A549 (cell line): ENCODE data around the gene NCAPD3. TPM values are rescaled to one million over a fixed set of nuclear protein-coding genes. Genes with fewer than 3 reads are reported as not detected.

Experiments used
- ATAC-seq, 2 experiments: fragments of 200-7000 bp in 1 of 2; fragments of >200 bp in 1 of 2; cut with Nextera tagmentation in 1 of 2; cut with Tn5 transposase in 1 of 2; 3 replicates each; pipeline versions ENCODE4 v1.8.0 to v1.9.1; 2018 to 2020; ENCODE audit warnings: mild to moderate bottlenecking in 1 of 2, moderate library complexity in 1 of 2
- CTCF ChIA-PET: fragments of 300-600 bp; sonication (Branson Sonifier 250); formaldehyde crosslinking; extraction: SDS; loops from one replicate; lab custom pipeline; 2021; ENCODE audit warnings: antibody characterized with exemption, inconsistent platforms; lab: Yijun Ruan, JAX
- POLR2A ChIA-PET: fragments of 350-600 bp; formaldehyde crosslinking; extraction: SDS; loops from one replicate; lab custom pipeline; 2021; ENCODE audit warnings: antibody characterized with exemption, inconsistent platforms; lab: Yijun Ruan, JAX
- DNase-seq, 2 experiments: peaks; one replicate each; pipeline versions ENCODE4 v3.0.0 to v3.0.0-alpha.2; 2011 to 2016; ENCODE audit warnings: low read depth in 1 of 2, low spot score in 1 of 2
- FAIRE-seq: peaks from 2 replicates; lab custom pipeline; 2011; peaks lifted over from hg19 to GRCh38; lab: Jason Lieb, UNC
- H3K27ac ChIP-seq, 2 experiments: fragments of >200 bp; sonication (Bioruptor Twin); formaldehyde crosslinking; 3 replicates each; pipeline ENCODE4 v1.5.1; 2016 to 2017
- H3K4me1 ChIP-seq: fragments of >200 bp; sonication (Bioruptor Twin); formaldehyde crosslinking; 3 replicates; pipeline ENCODE4 v1.6.1; 2016
- H3K4me2 ChIP-seq: fragments of >200 bp; sonication (Bioruptor Twin); formaldehyde crosslinking; 3 replicates; pipeline ENCODE4 v1.6.1; 2016
- H3K4me3 ChIP-seq: fragments of >200 bp; sonication (Bioruptor Twin); formaldehyde crosslinking; 3 replicates; pipeline ENCODE4 v1.5.1; 2016
- H3K9me3 ChIP-seq: fragments of >200 bp; sonication (Bioruptor Twin); formaldehyde crosslinking; 3 replicates; pipeline ENCODE4 v1.6.1; 2016
- ATOH8 ChIP-seq: fragments of 250-450 bp; sonication (Bioruptor Pico); IDR thresholded peaks from 2 replicates; pipeline ENCODE4 v1.5.0; 2020; ENCODE audit warnings: low read depth, mild to moderate bottlenecking, moderate library complexity
- BCL3 ChIP-seq: fragments of >200 bp; sonication (Bioruptor Twin); formaldehyde crosslinking; IDR thresholded peaks from 3 replicates; pipeline ENCODE4 v1.6.1; 2016
- BHLHE40 ChIP-seq: IDR thresholded peaks from 2 replicates; pipeline ENCODE4 v1.6.1; 2012; ENCODE audit warnings: low read depth, low read length, inconsistent platforms
- CBX8 ChIP-seq: fragments of 200-600 bp; sonication (generic); IDR thresholded peaks from 2 replicates; pipeline ENCODE4 v1.6.1; 2016
- CTCF ChIP-seq: fragments of >200 bp; sonication (Bioruptor Twin); formaldehyde crosslinking; IDR thresholded peaks from 3 replicates; pipeline ENCODE4 v1.5.1; 2016
- ELK1 ChIP-seq: fragments of 150-350 bp; IDR thresholded peaks from 2 replicates; pipeline ENCODE4 v1.6.1; 2014; ENCODE audit warnings: low read depth, mild to moderate bottlenecking, low read length
- ESRRA ChIP-seq: fragments of 150-350 bp; IDR thresholded peaks from 2 replicates; pipeline ENCODE4 v1.6.1; 2014; ENCODE audit warnings: mild to moderate bottlenecking, low read length, borderline replicate concordance
- FOSL2 ChIP-seq, 2 experiments: fragments of 450-650 bp in 1 of 2; fragments of >200 bp in 1 of 2; sonication (Bioruptor Twin) in 1 of 2; formaldehyde crosslinking; IDR thresholded peaks; 2 replicates each; pipeline versions ENCODE4 v1.5.0 to v1.6.1; 2016 to 2020; ENCODE audit warnings: mild to moderate bottlenecking in 1 of 2, moderate library complexity in 1 of 2
- FOXS1 ChIP-seq: fragments of 250-450 bp; sonication (Bioruptor Pico); IDR thresholded peaks from 2 replicates; pipeline ENCODE4 v1.5.0; 2020; ENCODE audit warnings: mild to moderate bottlenecking, moderate library complexity
- GATA3 ChIP-seq: IDR thresholded peaks from 2 replicates; pipeline ENCODE4 v1.6.1; 2012; ENCODE audit warnings: borderline replicate concordance
- HDAC2 ChIP-seq: fragments of 200-600 bp; sonication (generic); IDR thresholded peaks from 2 replicates; pipeline ENCODE4 v1.6.1; 2016
- HES2 ChIP-seq: fragments of >200 bp; sonication (Bioruptor Twin); formaldehyde crosslinking; IDR thresholded peaks from 2 replicates; pipeline ENCODE4 v1.6.1; 2016
- HEYL ChIP-seq: fragments of 250-450 bp; sonication (Bioruptor Pico); IDR thresholded peaks from 2 replicates; pipeline ENCODE4 v1.8.0; 2021; ENCODE audit warnings: mild to moderate bottlenecking, moderate library complexity
- HOXA7 ChIP-seq: fragments of 250-450 bp; sonication (Bioruptor Pico); IDR thresholded peaks from 2 replicates; pipeline ENCODE4 v1.5.0; 2020; ENCODE audit warnings: mild to moderate bottlenecking, moderate library complexity
- HOXB5 ChIP-seq: fragments of 250-450 bp; sonication (Bioruptor Pico); IDR thresholded peaks from 2 replicates; pipeline ENCODE4 v1.5.0; 2020; ENCODE audit warnings: mild to moderate bottlenecking, moderate library complexity
- JUN ChIP-seq, 2 experiments: fragments of >200 bp; sonication (Bioruptor Twin); formaldehyde crosslinking; IDR thresholded peaks; 2 replicates in 1 of 2; 3 replicates in 1 of 2; pipeline ENCODE4 v1.6.1; 2016 to 2017
- MYC ChIP-seq: IDR thresholded peaks from 2 replicates; pipeline ENCODE4 v1.6.1; 2012; ENCODE audit warnings: mild to moderate bottlenecking, inconsistent platforms, low read length, improper control_type of control experiment, borderline replicate concordance
- RAD21 ChIP-seq, 2 experiments: fragments of >200 bp in 1 of 2; sonication (Bioruptor Twin) in 1 of 2; formaldehyde crosslinking in 1 of 2; IDR thresholded peaks in 1 of 2; conservative IDR thresholded peaks in 1 of 2; 2 replicates in 1 of 2; 3 replicates in 1 of 2; pipeline ENCODE4 v1.6.1; 2012 to 2018; ENCODE audit warnings: inconsistent platforms in 1 of 2
- RCOR1 ChIP-seq: fragments of 150-350 bp; IDR thresholded peaks from 2 replicates; pipeline ENCODE4 v1.6.1; 2014; ENCODE audit warnings: antibody characterized with exemption, low read length, low read depth
- RNF2 ChIP-seq: fragments of 200-600 bp; sonication (generic); IDR thresholded peaks from 2 replicates; pipeline ENCODE4 v1.6.1; 2016; ENCODE audit warnings: low read depth, mild to moderate bottlenecking, antibody characterized with exemption, moderate library complexity, borderline replicate concordance
- TP53 ChIP-seq: fragments of 250-450 bp; sonication (Bioruptor Pico); IDR thresholded peaks from 2 replicates; pipeline ENCODE4 v1.5.0; 2021; ENCODE audit warnings: mild to moderate bottlenecking, moderate library complexity
- USF2 ChIP-seq: fragments of 450-650 bp; IDR thresholded peaks from 2 replicates; pipeline ENCODE4 v1.6.1; 2014; ENCODE audit warnings: antibody characterized with exemption
- ZFP36 ChIP-seq: fragments of 450-650 bp; IDR thresholded peaks from 2 replicates; pipeline ENCODE4 v1.6.1; 2014; ENCODE audit warnings: borderline replicate concordance; ENCODE audit not compliant: partially characterized antibody
- ZNF302 ChIP-seq: fragments of 250-450 bp; sonication (Bioruptor Pico); IDR thresholded peaks from 2 replicates; pipeline ENCODE4 v1.9.0; 2021; ENCODE audit warnings: inconsistent platforms, mild to moderate bottlenecking, moderate library complexity
- ZSCAN20 ChIP-seq: fragments of 250-450 bp; sonication (Bioruptor Pico); IDR thresholded peaks from 2 replicates; pipeline ENCODE4 v1.8.0; 2022; ENCODE audit warnings: mild to moderate bottlenecking, moderate library complexity
- WGBS: methylation state at CpG from one replicate; pipeline ENCODE4 v1.1.6; 2017; ENCODE audit errors: missing lambda C conversion rate; 5-methylcytosine and 5-hydroxymethylcytosine counted together
- polyA plus RNA-seq, 4 experiments: library from polyadenylated mRNA; depleted of rRNA in 3 of 4; stranded (reverse); fragments of >200 nt; fragmentation: RNase III in 1 of 4; extraction: RNeasy Plus Mini Kit Qiagen cat#74134 plus additional on column Dnase treatment in 1 of 4; gene quantifications; 2 replicates in 3 of 4; 3 replicates in 1 of 4; pipeline ENCODE4 v1.2.3, GENCODE V29; 2011 to 2017

The NCAPD3 gene
- polyA plus RNA-seq, 2 of the 4 experiments (the other 2 are of a cell fraction): 26.6 to 36.0 TPM

- FAIRE-seq (no peak), DNase-seq (no peak), ATAC-seq (no peak)
- Histone ChIP-seq H3K27ac (no peak overlapping the region), H3K4me3 (no peak overlapping the region), H3K4me1 (no peaks in the 10 kb centered on the region), H3K4me2 (no peak overlapping the region), H3K9me3 (no peaks in the 10 kb centered on the region)
- POLR2A ChIA-PET: no interaction called here
- TF ChIP-seq ZNF302 (CRISPR knock-in tag): no peak
- TF ChIP-seq ELK1: no peak
- TF ChIP-seq ZFP36: no peak
- no peak for TF ChIP-seq JUN (IDR thresholded peaks at IDR 0.05)
- TF ChIP-seq ZSCAN20 (CRISPR knock-in tag): no peak
- TF ChIP-seq HOXA7 (CRISPR knock-in tag): no peak
- no peak for TF ChIP-seq RAD21 (conservative IDR thresholded peaks at IDR 0.05 in 1 of 2, IDR thresholded peaks at IDR 0.05 in 1 of 2)
- TF ChIP-seq HEYL (CRISPR knock-in tag): no peak
- no peak for TF ChIP-seq USF2
- TF ChIP-seq HES2: no peak
- TF ChIP-seq GATA3: no peak
- no peak for TF ChIP-seq CBX8
- no peak for TF ChIP-seq FOXS1 (CRISPR knock-in tag)
- no peak for TF ChIP-seq MYC
- TF ChIP-seq ESRRA: no peak
- TF ChIP-seq ATOH8: no peak
- WGBS: 65% methylated on average over 5 of the region's 5 CpGs
- CTCF ChIA-PET: no interaction called here
These were observed 43.7 kb upstream of the NCAPD3 start for GRCh38 chr11:134267461-134267860.

- WGBS: 68% methylated on average over 3 of the region's 3 CpGs
- ChIA-PET CTCF (no interaction called here), POLR2A (no interaction called here)
- no peaks in the 10 kb centered on the region for H3K9me3 ChIP-seq
- no peak overlapping the region for H3K27ac ChIP-seq
- DNase-seq (no peak), ATAC-seq (no peak)
- no peak for TF ChIP-seq JUN (IDR thresholded peaks at IDR 0.05)
- TF ChIP-seq FOSL2 (IDR thresholded peaks at IDR 0.05): no peak
- no peak for TF ChIP-seq FOSL2 (CRISPR knock-in tag; IDR thresholded peaks at IDR 0.05)
- no peak for TF ChIP-seq RNF2
- TF ChIP-seq BHLHE40: no peak
- TF ChIP-seq HDAC2: no peak
- TF ChIP-seq HOXB5 (CRISPR knock-in tag): no peak
- TF ChIP-seq TP53 (CRISPR knock-in tag): no peak
- no peak for TF ChIP-seq FOXS1 (CRISPR knock-in tag)
- no peak for TF ChIP-seq CTCF
- TF ChIP-seq ESRRA: no peak
- no peak for TF ChIP-seq RCOR1
- TF ChIP-seq BCL3: no peak
- TF ChIP-seq HOXA7 (CRISPR knock-in tag): no peak
- TF ChIP-seq, all 56 proteins: peak for 0
- H3K4me3 ChIP-seq: no peak overlapping the region
- no peaks in the 10 kb centered on the region for H3K4me1 ChIP-seq
- no peak for FAIRE-seq
- no peak overlapping the region for H3K4me2 ChIP-seq
These were observed 43.1 kb upstream of the NCAPD3 start for GRCh38 chr11:134266841-134267251.
